GM12872 (cell line): ENCODE data around the gene SEMA4C.

Source experiments
- TF ChIP-seq, protein P1 (sequence below): IDR thresholded peaks from 3 replicates; pipeline ENCODE4 v1.5.1; 2011; ENCODE audit warnings: low read depth, mild to moderate bottlenecking, low read length, moderate library complexity; ENCODE audit not compliant: insufficient read depth

SEMA4C gene

DNA sequence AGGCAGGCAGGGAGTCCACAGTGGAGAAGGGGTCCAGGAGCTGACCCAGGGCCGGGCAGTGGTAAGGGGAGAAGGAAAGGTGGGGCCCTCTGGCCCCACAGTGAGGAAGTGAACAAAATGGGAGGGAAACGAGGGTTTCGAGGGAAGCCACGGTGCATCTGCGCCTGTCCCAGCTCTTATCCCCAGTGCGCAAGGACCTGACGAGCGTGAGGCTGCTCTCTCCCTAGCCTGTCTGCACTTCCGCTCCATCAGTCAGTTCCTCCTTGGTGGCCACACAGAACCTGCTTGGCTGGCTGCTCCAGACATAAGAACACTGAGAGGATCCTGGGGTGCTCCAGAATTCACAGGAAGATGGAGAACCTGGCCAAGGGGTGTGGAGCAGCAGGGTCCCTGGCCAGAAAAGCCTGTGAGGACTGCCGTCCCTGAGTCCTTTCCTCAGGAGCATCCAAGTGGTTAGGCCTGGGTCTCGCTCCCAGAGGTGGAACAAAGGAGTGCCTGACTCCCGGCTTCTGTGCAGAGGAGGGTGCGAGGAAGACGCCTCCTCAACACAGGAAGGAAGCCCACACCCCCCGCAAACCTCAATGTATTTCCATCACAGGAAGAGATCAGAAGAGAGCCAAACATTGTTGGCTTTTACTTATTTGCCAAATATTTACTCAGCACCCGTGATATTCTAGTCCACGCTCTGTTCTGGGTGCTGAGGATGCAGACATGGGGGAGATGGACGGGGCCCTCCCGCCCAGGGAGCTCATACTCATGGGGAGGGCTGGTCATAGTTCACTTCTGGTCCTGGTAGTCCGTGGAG, 43.7 kb upstream of the SEMA4C start:
- TF ChIP-seq, protein P1, sequence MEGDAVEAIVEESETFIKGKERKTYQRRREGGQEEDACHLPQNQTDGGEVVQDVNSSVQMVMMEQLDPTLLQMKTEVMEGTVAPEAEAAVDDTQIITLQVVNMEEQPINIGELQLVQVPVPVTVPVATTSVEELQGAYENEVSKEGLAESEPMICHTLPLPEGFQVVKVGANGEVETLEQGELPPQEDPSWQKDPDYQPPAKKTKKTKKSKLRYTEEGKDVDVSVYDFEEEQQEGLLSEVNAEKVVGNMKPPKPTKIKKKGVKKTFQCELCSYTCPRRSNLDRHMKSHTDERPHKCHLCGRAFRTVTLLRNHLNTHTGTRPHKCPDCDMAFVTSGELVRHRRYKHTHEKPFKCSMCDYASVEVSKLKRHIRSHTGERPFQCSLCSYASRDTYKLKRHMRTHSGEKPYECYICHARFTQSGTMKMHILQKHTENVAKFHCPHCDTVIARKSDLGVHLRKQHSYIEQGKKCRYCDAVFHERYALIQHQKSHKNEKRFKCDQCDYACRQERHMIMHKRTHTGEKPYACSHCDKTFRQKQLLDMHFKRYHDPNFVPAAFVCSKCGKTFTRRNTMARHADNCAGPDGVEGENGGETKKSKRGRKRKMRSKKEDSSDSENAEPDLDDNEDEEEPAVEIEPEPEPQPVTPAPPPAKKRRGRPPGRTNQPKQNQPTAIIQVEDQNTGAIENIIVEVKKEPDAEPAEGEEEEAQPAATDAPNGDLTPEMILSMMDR: no peak

DNA sequence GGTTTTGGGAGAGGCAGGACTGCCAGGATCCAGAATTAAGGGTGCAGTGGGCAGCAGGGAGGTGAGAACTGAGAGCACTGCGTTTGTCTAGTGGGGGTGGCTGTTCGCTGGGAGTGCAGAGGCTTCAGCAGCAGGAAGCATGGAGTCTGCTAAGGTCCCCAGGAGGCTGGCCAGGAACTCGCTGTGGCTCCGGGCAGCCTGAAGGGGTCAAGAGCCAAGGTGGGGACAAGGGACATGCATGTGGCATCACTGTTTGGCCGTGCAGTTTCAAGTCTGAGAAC, 43.2 kb upstream of the SEMA4C start:
- TF ChIP-seq, protein P1: no peak

DNA sequence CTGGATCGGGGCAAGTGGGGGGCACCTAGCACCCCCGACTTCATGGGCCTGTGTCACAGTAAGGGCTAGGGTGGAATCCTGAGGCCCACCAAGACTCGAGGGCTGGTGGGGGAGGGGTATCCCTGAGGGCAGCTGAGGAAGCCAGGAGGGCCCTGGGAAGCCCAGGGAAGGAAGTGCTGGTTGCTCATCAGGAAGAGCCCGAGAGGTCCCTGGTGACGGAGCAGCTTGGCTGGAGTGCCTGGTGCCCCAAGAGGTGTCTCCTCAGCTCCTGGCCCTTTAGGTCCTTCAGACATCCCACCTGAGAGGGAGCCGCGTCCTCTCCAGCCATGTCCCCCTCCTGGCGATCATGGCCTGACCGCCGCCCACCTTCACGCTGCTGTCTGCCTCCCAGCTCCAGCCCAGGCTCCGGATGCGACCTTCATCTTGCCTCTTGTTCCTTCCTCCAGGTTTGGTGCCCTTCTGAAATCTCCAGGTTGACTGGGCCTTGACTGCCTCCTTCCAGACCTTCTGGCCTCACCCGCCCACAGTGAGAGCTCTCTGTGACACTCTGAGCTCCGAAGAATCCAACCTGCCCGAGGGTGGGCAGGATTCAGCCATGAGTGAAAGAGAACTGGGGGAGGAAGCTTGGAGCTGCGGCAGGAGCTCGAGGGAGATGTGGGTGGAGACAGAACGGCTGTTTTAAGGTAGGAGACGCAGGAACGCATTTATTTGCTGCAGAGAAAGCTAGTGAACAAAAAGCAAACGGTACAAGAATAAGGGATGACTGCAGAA, 42.7 kb upstream of the SEMA4C start:
- TF ChIP-seq, protein P1: no peak

DNA sequence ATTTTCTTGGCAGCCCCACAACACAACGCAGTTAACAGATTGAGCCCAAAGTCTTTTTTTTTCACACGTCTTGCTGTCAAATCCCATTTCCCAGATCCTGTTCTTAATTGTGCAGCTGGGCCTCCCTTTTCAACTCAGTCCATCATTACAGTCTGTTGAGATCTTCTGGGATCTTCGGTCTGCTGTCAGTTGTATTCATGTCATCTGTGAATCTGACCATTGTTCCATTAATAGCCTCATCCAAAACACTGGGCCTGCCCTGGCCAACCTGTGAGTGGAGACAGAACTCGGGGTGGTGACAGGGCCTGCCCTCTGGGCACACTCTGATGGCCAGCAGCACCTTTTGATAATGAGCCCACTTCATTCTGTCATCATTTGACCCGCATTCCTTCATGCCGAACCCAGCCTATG, 39.7 kb upstream of the SEMA4C start:
- TF ChIP-seq, protein P1: no peak

DNA sequence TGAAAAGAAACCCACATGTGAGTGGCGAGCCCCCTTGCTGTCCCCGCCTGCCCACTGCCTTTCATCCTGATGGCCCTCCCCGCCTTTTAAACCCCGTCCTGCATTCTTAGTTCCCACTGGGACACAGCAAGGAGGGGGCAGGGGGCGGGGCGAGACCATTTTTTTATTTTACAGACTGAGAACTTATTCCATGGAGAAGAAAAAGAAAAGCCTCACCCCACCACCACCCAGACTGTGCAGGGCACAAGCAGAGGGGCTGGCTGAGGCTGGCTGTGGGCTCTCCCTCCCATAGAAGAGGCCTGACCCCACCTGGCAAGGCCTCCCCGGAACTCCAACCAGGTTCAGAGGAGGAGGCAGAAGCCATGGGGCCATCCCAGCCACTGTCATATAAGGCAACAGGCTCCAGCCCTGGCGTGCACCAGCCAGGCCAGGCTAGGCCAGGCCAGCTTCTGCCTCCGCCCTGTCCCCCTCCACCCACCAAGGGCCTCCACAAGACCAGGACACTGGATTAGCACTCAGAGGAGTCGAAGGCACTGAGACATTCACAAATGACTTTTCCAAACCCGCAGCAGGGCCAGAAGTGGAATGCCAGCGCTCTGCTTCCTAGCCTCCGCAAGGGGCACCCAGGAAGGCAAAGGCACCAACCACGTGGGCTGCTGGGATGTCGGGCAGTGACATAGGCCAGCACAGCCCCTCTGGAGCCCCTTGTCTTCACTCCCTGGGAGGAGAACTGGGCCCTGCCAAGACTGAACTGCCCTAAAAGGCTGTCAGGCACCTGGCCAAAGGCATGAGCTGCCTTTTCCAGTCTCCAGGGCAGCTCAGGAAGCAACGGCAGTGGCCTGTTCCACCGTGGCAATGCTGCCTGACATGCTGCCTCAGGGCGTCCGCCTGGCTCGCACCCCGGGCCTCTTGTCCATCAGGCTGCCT, 37.5 kb upstream of the SEMA4C start:
- TF ChIP-seq, protein P1: no peak

DNA sequence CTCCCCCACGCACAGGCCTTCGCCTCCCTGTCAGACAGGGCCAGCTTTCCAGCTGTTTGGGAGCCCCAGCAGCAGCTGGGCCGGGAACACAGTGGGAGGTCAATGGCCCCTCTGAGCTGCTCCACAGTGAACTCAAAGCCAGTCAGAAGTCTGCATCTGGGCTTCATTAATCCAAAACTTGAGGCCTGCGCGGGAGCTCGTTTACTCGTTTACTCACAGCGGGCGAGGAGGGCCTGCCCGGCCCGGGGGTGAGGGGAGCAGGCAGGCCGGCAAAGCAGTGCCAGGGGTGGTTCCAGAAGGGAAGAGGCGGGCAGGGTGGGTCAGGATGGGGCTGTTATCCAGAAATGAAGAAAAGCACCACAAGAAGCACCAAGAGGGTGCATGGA, 36.8 kb upstream of the SEMA4C start:
- TF ChIP-seq, protein P1: no peak

DNA sequence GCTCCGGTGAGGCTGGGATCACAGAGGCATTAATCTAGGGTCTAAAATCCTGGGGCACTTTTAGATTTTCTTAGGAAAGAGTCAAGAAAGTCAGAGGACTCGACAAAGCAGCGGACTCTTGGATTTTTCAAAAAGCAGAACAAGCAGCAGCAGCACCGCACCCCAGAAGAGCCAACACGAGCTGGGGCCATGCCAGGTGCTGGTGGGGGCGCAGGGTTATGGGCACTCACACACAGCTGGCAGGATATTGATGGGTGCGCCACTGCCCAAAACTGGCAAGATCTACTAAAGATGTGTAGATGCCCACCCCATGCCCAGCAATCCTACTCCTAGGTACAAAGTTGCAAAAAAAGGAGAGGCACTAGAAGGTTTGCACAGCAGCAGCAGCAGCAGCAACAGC, 33.9 kb upstream of the SEMA4C start:
- TF ChIP-seq, protein P1: no peak
